Keratinocyte (primary cell): Measurements from ENCODE around the gene MED27. TPM values are rescaled to one million over a fixed set of nuclear protein-coding genes. Genes with fewer than 3 reads are reported as not detected.

ENCODE experiments used
- DNase-seq: peaks from one replicate; pipeline ENCODE4 v3.0.0-alpha.2; 2011; ENCODE audit warnings: low read depth, missing footprints, low spot score
- FAIRE-seq: peaks from 2 replicates; lab custom pipeline; 2011; peaks lifted over from hg19 to GRCh38; lab: Jason Lieb, UNC
- H2AFZ ChIP-seq: 2 replicates; pipeline ENCODE4 v1.6.0; 2012; ENCODE audit warnings: low read length, control low read depth, inconsistent platforms; ENCODE audit not compliant: control insufficient read depth
- H3K27ac ChIP-seq: 2 replicates; pipeline ENCODE4 v1.5.1; 2011; ENCODE audit warnings: low read length; ENCODE audit not compliant: control insufficient read depth, insufficient read depth
- H3K27me3 ChIP-seq: 3 replicates; pipeline ENCODE4 v1.6.0; 2011; ENCODE audit warnings: low read length; ENCODE audit not compliant: control insufficient read depth, insufficient read depth; ENCODE audit errors: extremely low read depth
- H3K36me3 ChIP-seq, 2 experiments: 2 replicates in 1 of 2; 3 replicates in 1 of 2; pipeline ENCODE4 v1.5.1; 2011; ENCODE audit warnings: low read length in 2 of 2, mild to moderate bottlenecking in 1 of 2; ENCODE audit not compliant: control insufficient read depth in 2 of 2, insufficient read depth in 2 of 2; ENCODE audit errors: extremely low read depth in 1 of 2
- H3K4me1 ChIP-seq: 3 replicates; pipeline ENCODE4 v1.5.1; 2011; ENCODE audit warnings: low read length; ENCODE audit not compliant: control insufficient read depth, insufficient read depth; ENCODE audit errors: extremely low read depth
- H3K4me2 ChIP-seq: 3 replicates; pipeline ENCODE4 v1.6.0; 2011; ENCODE audit warnings: low read depth, low read length; ENCODE audit not compliant: control insufficient read depth, insufficient read depth; ENCODE audit errors: extremely low read depth
- H3K4me3 ChIP-seq, 3 experiments: fragments of 200-600 bp in 1 of 3; sonication (generic) in 1 of 3; 2 replicates in 2 of 3; 3 replicates in 1 of 3; pipeline ENCODE4 v1.5.1; 2011 to 2016; ENCODE audit warnings: low read length in 3 of 3, mild to moderate bottlenecking in 3 of 3, control low read depth in 2 of 3, inconsistent platforms in 1 of 3, low read depth in 1 of 3, mixed read lengths in 1 of 3, mixed run types in 1 of 3, moderate library complexity in 1 of 3; ENCODE audit not compliant: control insufficient read depth in 2 of 3, insufficient read depth in 2 of 3; ENCODE audit errors: extremely low read depth in 1 of 3
- H3K79me2 ChIP-seq: 2 replicates; pipeline ENCODE4 v1.6.0; 2012; ENCODE audit warnings: low read length; ENCODE audit not compliant: control insufficient read depth, insufficient read depth
- H3K9ac ChIP-seq: 3 replicates; pipeline ENCODE4 v1.6.0; 2011; ENCODE audit warnings: low read length; ENCODE audit not compliant: control insufficient read depth, insufficient read depth; ENCODE audit errors: extremely low read depth
- H3K9me1 ChIP-seq: 3 replicates; pipeline ENCODE4 v1.6.0; 2011; ENCODE audit warnings: low read length; ENCODE audit not compliant: control insufficient read depth, insufficient read depth; ENCODE audit errors: extremely low read depth
- H3K9me3 ChIP-seq: 2 replicates; pipeline ENCODE4 v1.5.1; 2012; ENCODE audit warnings: low read depth, low read length; ENCODE audit not compliant: control insufficient read depth
- H4K20me1 ChIP-seq: 3 replicates; pipeline ENCODE4 v1.6.0; 2011; ENCODE audit warnings: low read length; ENCODE audit not compliant: control insufficient read depth, insufficient read depth; ENCODE audit errors: extremely low read depth
- EZH2 ChIP-seq: IDR thresholded peaks from one replicate; pipeline ENCODE4 v1.6.1; 2012; ENCODE audit warnings: inconsistent platforms, mild to moderate bottlenecking, low read length, moderate library complexity
- dilution Hi-C: fragments of 300-500 bp; cut with MboI; formaldehyde crosslinking; loops from one replicate; pipeline ENCODE4 v1.7.0; 2020; ENCODE audit warnings: low sequenced_read_pairs; ENCODE audit not compliant: extremely low pct_ligation_motif_present
- polyA plus RNA-seq, 5 experiments: library from polyadenylated mRNA; depleted of rRNA in 3 of 5; stranded (reverse) in 3 of 5; stranded (forward) in 1 of 5; unstranded in 1 of 5; fragments of >200 nt; gene quantifications; 1 replicate in 1 of 5; 2 replicates in 3 of 5; 3 replicates in 1 of 5; pipeline versions ENCODE4 v1.2.1 to v1.2.3, GENCODE V29; 2011 to 2012; ENCODE audit warnings: missing spikeins in 2 of 5, low read depth in 1 of 5, low replicate concordance in 1 of 5
- TF ChIP-seq, protein P1 (sequence below), 3 experiments: IDR thresholded peaks in 1 of 3; conservative IDR thresholded peaks in 1 of 3; optimal IDR thresholded peaks in 1 of 3; 2 replicates in 2 of 3; 3 replicates in 1 of 3; pipeline versions ENCODE3 to v1.5.1; 2011; ENCODE audit warnings: low read length in 3 of 3, mild to moderate bottlenecking in 3 of 3, moderate library complexity in 2 of 3, control low read depth in 1 of 3, inconsistent platforms in 1 of 3; ENCODE audit not compliant: insufficient read depth in 2 of 3; ENCODE audit errors: extremely low read depth in 1 of 3

MED27 gene
- polyA plus RNA-seq, 1 donor (not counting 4 experiments of a cell fraction or from before 2014, with no cell fraction given), result 39.0 TPM

DNA sequence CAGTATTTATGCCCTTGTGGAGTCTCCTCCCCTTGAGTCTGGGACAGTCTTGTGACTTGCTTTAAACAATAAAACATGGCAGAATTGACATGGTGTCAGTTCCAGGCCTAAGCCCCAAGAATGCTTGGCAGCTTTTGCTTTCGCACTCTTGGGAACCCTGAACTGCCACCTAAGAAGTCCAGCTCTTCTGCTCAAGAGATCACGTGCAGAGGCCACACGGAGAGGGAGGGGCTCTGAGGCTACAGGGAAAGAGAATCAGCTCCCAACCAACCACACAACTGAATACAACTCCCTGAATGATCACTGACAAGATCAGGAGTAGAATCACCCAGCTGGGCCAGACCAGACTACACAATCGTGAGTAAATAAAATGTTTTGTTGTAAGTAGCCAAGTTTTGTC is 97.6 kb downstream of the MED27 start:
- no peak for DNase-seq
- no peak overlapping the region for H3K4me2 ChIP-seq
- FAIRE-seq, result no peak
- no peak overlapping the region for H3K4me3 ChIP-seq
- no peak overlapping the region for H3K9ac ChIP-seq
- H3K79me2 ChIP-seq, result no peaks in the 10 kb centered on the region
- no peak overlapping the region for H2AFZ ChIP-seq
- H4K20me1 ChIP-seq, result no peaks in the 10 kb centered on the region
- H3K4me1 ChIP-seq, result no peaks in the 10 kb centered on the region
- H3K9me3 ChIP-seq, result no peaks in the 10 kb centered on the region
- dilution Hi-C loops, result no loop called here
- H3K27me3 ChIP-seq, result no peaks in the 10 kb centered on the region
- no peak for TF ChIP-seq EZH2
- TF ChIP-seq, protein P1, sequence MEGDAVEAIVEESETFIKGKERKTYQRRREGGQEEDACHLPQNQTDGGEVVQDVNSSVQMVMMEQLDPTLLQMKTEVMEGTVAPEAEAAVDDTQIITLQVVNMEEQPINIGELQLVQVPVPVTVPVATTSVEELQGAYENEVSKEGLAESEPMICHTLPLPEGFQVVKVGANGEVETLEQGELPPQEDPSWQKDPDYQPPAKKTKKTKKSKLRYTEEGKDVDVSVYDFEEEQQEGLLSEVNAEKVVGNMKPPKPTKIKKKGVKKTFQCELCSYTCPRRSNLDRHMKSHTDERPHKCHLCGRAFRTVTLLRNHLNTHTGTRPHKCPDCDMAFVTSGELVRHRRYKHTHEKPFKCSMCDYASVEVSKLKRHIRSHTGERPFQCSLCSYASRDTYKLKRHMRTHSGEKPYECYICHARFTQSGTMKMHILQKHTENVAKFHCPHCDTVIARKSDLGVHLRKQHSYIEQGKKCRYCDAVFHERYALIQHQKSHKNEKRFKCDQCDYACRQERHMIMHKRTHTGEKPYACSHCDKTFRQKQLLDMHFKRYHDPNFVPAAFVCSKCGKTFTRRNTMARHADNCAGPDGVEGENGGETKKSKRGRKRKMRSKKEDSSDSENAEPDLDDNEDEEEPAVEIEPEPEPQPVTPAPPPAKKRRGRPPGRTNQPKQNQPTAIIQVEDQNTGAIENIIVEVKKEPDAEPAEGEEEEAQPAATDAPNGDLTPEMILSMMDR (optimal IDR thresholded peaks at IDR 0.05 in 1 of 3, IDR thresholded peaks at IDR 0.05 in 1 of 3, conservative IDR thresholded peaks at IDR 0.05 in 1 of 3; ENCODE audit: extremely low read depth in 1 of 3, insufficient read depth in 2 of 3, low read length in 3 of 3), result no peak
- no peaks in the 10 kb centered on the region for H3K36me3 ChIP-seq
- H3K27ac ChIP-seq, result no peak overlapping the region
- H3K9me1 ChIP-seq, result no peaks in the 10 kb centered on the region

DNA sequence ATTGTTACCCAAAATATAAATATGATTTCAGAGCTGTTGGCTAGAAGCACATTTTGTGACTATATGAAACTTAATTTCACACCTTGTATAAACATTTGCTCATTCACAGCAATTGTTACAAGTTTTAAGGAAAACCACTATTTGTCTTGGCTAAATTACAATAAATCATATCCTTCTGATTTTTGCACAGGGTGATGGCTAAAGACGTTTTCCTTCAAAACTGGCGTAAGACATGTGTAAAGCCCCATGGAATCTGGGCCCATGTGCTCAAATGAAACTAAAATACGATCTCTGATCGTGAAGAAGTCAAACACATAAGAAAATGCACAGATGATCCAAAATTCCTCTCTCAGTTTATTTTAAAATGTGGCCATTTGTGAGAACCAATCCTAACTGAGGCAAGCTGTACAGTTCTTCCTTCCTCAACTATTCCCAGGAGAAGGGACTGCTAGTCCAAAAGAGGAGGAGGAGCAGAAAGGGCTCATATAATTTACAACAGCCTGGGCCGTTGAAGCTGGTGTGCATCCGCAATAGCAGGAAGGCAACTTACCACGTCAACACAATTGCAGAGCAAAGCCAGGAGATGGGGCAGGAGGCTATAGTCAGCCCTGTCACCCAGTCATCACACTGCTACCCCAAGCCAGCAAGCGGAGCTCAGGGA is 98.4 kb downstream of the MED27 start:
- Histone ChIP-seq H3K27me3 (no peaks in the 10 kb centered on the region), H3K27ac (no peak overlapping the region), H2AFZ (no peak overlapping the region), H3K9me3 (no peaks in the 10 kb centered on the region), H3K9ac (no peak overlapping the region), H3K79me2 (no peaks in the 10 kb centered on the region), H4K20me1 (no peaks in the 10 kb centered on the region), H3K9me1 (no peaks in the 10 kb centered on the region), H3K4me2 (no peak overlapping the region), H3K4me3 (no peak overlapping the region), H3K36me3 (no peaks in the 10 kb centered on the region), H3K4me1 (no peaks in the 10 kb centered on the region)
- no peak for FAIRE-seq
- TF ChIP-seq EZH2, result no peak
- TF ChIP-seq, protein P1 (optimal IDR thresholded peaks at IDR 0.05 in 1 of 3, IDR thresholded peaks at IDR 0.05 in 1 of 3, conservative IDR thresholded peaks at IDR 0.05 in 1 of 3; ENCODE audit: extremely low read depth in 1 of 3, insufficient read depth in 2 of 3, low read length in 3 of 3), result peak in 1 of 3 experiments; percentile 11
- dilution Hi-C loops, result no loop called here
- no peak for DNase-seq
